Liver (tissue), 9 donors: ENCODE data around the gene GOLGA6D. TPM values are rescaled to one million over a fixed set of nuclear protein-coding genes. Genes with fewer than 3 reads are reported as not detected.
"Not testable (repeated sequence)": the region's sequence is repeated elsewhere in the genome, so short reads cannot be mapped to it uniquely, and the experiment has no call there.

Source experiments
- DNase-seq: peaks from one replicate; pipeline ENCODE4 v3.0.0-alpha.2; 2017; ENCODE audit warnings: low spot score
- H3K27ac ChIP-seq, 2 donors: one replicate each; pipeline ENCODE4 v1.7.0; 2013; ENCODE audit warnings: inconsistent platforms in 2 of 2, low read length in 2 of 2, control low read depth in 1 of 2, low read depth in 1 of 2, mild to moderate bottlenecking in 1 of 2
- H3K27me3 ChIP-seq, 4 donors: one replicate each; pipeline versions ENCODE4 v1.6.1 to v1.7.0; 2013; ENCODE audit warnings: low read length in 3 of 4, inconsistent platforms in 1 of 4, mild to moderate bottlenecking in 1 of 4, moderate library complexity in 1 of 4; ENCODE audit not compliant: control insufficient read depth in 4 of 4, insufficient read depth in 4 of 4
- H3K36me3 ChIP-seq, 4 donors: one replicate each; pipeline versions ENCODE4 v1.6.1 to v1.7.0; 2013; ENCODE audit warnings: low read length in 3 of 4, mild to moderate bottlenecking in 3 of 4, low read depth in 1 of 4, moderate library complexity in 1 of 4; ENCODE audit not compliant: control insufficient read depth in 4 of 4, insufficient read depth in 3 of 4
- H3K4me1 ChIP-seq, 4 donors: one replicate each; pipeline versions ENCODE4 v1.6.1 to v1.7.0; 2013; ENCODE audit warnings: low read length in 3 of 4, mild to moderate bottlenecking in 3 of 4, moderate library complexity in 1 of 4; ENCODE audit not compliant: control insufficient read depth in 4 of 4, insufficient read depth in 4 of 4
- H3K4me3 ChIP-seq, 3 donors: one replicate each; pipeline versions ENCODE4 v1.6.1 to v1.7.0; 2013; ENCODE audit warnings: low read length in 3 of 3, control low read depth in 1 of 3, low read depth in 1 of 3, mild to moderate bottlenecking in 1 of 3
- H3K9ac ChIP-seq, 2 donors: one replicate each; pipeline ENCODE4 v1.7.0; 2013; ENCODE audit warnings: low read length in 2 of 2, mild to moderate bottlenecking in 2 of 2, moderate library complexity in 2 of 2, control low read depth in 1 of 2, low read depth in 1 of 2
- H3K9me3 ChIP-seq, 4 donors: one replicate each; pipeline versions ENCODE4 v1.6.1 to v1.7.0; 2013; ENCODE audit warnings: low read length in 3 of 4; ENCODE audit not compliant: control insufficient read depth in 4 of 4
- CTCF ChIP-seq: fragments of 150-350 bp; IDR thresholded peaks from 2 replicates; pipeline ENCODE4 v1.5.1; 2017; ENCODE audit warnings: improper control_type of control experiment, low read depth, low read length; ENCODE audit not compliant: missing input control
- MAX ChIP-seq: IDR thresholded peaks from 2 replicates; pipeline ENCODE4 v1.6.1; 2016; ENCODE audit warnings: antibody characterized with exemption
- ZBTB33 ChIP-seq: IDR thresholded peaks from 2 replicates; pipeline ENCODE4 v1.6.1; 2016; ENCODE audit warnings: antibody characterized with exemption
- WGBS: extraction: QIAGEN DNeasy Blood & Tissue Kit; methylation state at CpG from one replicate; pipeline ENCODE4 v1.1.7; 2013; 5-methylcytosine and 5-hydroxymethylcytosine counted together
- polyA plus RNA-seq, 2 donors: library from polyadenylated mRNA; stranded (reverse) in 1 of 2; unstranded in 1 of 2; fragments of 200-250 nt in 1 of 2; fragments of >200 nt in 1 of 2; fragmentation: Nextera tagmentation in 1 of 2; extraction: Ambion mirVana in 1 of 2; gene quantifications; one replicate each; pipeline versions ENCODE4 v1.2.1 to v1.2.3, GENCODE V29; 2013 to 2015
- total RNA-seq, 2 donors: library from RNA; depleted of rRNA; stranded (reverse); fragments of >200 nt; gene quantifications; one replicate each; pipeline ENCODE4 v1.2.3, GENCODE V29; 2014
- donor health status: healthy.
- donor health status: healthy.
- donor health status: healthy.
- donor health status: healthy.
- donor health status: healthy.

Gene GOLGA6D
- total and polyA plus RNA-seq, 4 donors: 0.02 to 0.08 (median 0.05) TPM

- H3K36me3 ChIP-seq, DNase-seq, H3K9me3 ChIP-seq, H3K4me1 ChIP-seq, H3K4me3 ChIP-seq, H3K27ac ChIP-seq, H3K27me3 ChIP-seq, H3K9ac ChIP-seq: not testable (repeated sequence)
- WGBS: 45% methylated on average over 6 of the region's 6 CpGs
Observed at GRCh38 chr15:75248991-75249390, 33.6 kb upstream of the GOLGA6D start.

GRCh38 chr15:75249726-75250125, 32.9 kb upstream of the GOLGA6D start:
- Histone ChIP-seq H3K9me3 (no peaks in the 10 kb centered on the region), H3K27ac (no peak overlapping the region), H3K4me3 (no peak overlapping the region), H3K4me1 (peaks cover 0 to 2% (median 0%) of the 10 kb centered on the region in 4 donors), H3K36me3 (no peaks in the 10 kb centered on the region), H3K27me3 (no peaks in the 10 kb centered on the region), H3K9ac (no peak overlapping the region)
- no peak for TF ChIP-seq CTCF
- no peak for TF ChIP-seq MAX
- TF ChIP-seq ZBTB33: no peak
- WGBS: 87% methylated on average over 4 of the region's 4 CpGs
- DNase-seq: no peak

- 91% methylated on average over 4 of the region's 4 CpGs for WGBS
- H3K4me1 ChIP-seq, H3K4me3 ChIP-seq, H3K27ac ChIP-seq, H3K36me3 ChIP-seq, DNase-seq, H3K27me3 ChIP-seq, H3K9me3 ChIP-seq, H3K9ac ChIP-seq: not testable (repeated sequence)
Observed at GRCh38 chr15:75251343-75251742, 31.3 kb upstream of the GOLGA6D start.

GRCh38 chr15:75252285-75252684, 30.4 kb upstream of the GOLGA6D start:
- H3K4me1 ChIP-seq, H3K4me3 ChIP-seq, H3K36me3 ChIP-seq, H3K9me3 ChIP-seq, H3K27ac ChIP-seq, H3K9ac ChIP-seq, DNase-seq, H3K27me3 ChIP-seq: not testable (repeated sequence)
- 85% methylated on average over 4 of the region's 4 CpGs for WGBS

- WGBS: no CpG with 5 or more reads among the region's 2 CpGs
- H3K36me3 ChIP-seq, H3K9me3 ChIP-seq, H3K27ac ChIP-seq, H3K27me3 ChIP-seq, DNase-seq, H3K4me3 ChIP-seq, H3K9ac ChIP-seq, H3K4me1 ChIP-seq: not testable (repeated sequence)
Observed at GRCh38 chr15:75258034-75258433, 24.6 kb upstream of the GOLGA6D start, which contains the start of gene GOLGA6C. Gene GOLGA6C (plus strand): TSS chr15:75258334. CDS start chr15:75258599, 265 bp downstream.

- H3K4me1 ChIP-seq, H3K9ac ChIP-seq, H3K4me3 ChIP-seq, H3K27ac ChIP-seq, H3K27me3 ChIP-seq, H3K36me3 ChIP-seq, H3K9me3 ChIP-seq, DNase-seq: not testable (repeated sequence)
- 83% methylated on average over 11 of the region's 16 CpGs for WGBS
Observed at GRCh38 chr15:75258620-75259343, 23.9 kb upstream of the GOLGA6D start.

GRCh38 chr15:75259873-75260272, 22.8 kb upstream of the GOLGA6D start:
- no CpG with 5 or more reads among the region's 3 CpGs for WGBS
- H3K9ac ChIP-seq, H3K9me3 ChIP-seq, H3K27ac ChIP-seq, H3K27me3 ChIP-seq, H3K36me3 ChIP-seq, H3K4me1 ChIP-seq, DNase-seq, H3K4me3 ChIP-seq: not testable (repeated sequence)
